Hippocampal formation (tissue), 2 donors: ENCODE results near the gene TMEM120A.
A peak's percentile ranks its signal among the peaks of the same experiment; 100 is the strongest.

Experiments
- DNase-seq, 2 donors: peaks; one replicate each; lab custom pipeline; 2025; lab: John Stamatoyannopoulos, UW

TMEM120A gene

DNA sequence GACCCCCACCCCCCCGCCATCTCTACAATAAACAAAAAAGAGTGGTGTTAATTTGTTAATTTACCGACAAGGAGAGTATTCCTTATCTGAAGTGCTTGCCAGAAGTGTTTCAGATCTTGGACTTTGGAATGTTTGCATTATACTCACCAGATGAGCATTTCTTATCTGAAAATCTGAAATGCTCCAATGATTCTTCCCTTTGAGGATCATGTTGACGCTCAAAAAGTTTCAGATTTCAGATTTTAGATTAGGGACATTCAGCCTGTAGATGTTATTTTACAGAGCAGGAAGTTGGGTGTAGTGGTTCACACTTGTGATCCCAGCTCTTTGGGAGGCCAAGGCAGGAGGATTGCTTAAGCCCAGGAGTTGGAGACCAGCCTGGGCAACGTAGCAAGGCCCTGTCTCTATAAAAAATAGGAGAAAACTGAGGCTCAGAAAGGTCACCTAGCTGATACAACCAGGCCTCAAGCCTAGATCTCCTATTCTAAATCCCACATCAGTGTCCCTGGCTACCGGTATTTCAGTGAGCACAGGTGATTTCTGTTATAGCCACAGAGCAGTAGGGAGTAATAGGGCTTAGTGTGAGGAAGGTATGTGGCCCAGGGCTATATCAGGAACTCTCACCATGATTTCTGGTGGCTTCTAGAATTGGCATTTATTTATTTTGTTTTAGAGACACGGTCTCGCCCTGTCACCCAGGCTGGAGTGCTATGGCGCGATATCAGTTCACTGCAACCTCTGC, 35.4 kb downstream of the TMEM120A start:
- DNase-seq: no peak

DNA sequence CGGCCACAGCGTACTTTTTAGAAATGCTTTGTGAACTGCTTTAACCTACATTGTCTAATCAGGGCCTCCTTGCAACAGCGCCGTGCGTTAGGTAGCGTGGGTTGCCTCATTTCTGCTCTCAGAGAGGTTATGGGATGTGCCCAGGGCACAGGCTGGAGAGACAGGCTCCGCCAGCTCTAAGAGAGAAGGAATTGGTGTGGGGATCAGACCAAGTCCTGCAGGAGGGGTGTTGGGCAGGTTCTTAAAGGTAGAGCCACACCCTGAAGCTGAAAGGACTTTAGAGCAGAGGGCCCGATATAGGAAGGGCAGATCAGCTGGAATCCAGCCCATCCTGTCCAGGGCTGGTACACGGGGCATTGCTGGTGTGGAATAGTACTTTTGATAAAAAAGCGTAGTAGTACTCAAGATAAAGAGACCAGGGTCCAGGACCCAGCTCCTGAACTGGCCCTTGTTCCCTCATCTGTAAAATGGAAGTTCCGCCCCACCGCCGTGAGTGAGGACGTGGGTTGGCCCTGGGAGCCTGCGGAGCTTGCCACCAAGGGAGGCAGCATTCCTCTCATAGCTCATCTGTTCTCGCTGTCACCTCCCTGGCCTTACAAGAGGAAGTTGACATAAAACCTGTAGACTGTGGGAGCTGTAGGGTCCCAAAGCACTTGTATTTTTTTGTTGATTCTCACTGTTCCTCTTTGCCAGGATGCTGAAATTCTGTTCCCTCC, 37.2 kb downstream of the TMEM120A start:
- no peak for DNase-seq

DNA sequence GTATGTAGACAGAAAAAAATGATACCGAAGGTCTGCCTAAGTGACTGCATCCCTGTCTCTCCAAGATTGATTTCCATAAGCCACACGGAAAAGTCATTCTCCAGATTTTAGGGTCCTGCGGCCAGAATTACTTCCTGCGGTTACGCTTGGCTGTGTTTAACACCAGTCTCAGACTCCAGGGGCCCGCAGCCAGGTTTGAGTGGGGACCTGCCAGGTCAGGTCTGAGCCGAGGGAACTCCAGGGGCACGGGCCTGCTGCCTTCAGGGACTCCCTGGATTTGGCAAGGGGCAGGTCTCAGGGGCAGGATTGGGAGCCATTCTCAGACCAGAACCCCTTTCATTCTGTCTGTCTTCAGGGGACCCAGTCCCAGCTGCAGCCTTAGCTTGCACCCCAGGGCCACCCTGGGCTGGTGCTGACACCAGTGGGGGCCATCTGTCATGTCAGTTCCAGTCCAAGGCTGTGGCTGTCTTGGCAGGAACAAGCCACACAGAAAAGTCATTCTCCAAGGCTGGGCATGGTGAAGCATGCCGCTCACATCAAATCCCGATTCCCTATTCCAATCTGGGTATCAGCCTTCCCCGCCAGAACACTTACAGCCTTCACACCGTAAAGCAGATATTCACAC, 39.0 kb downstream of the TMEM120A start:
- no peak for DNase-seq

DNA sequence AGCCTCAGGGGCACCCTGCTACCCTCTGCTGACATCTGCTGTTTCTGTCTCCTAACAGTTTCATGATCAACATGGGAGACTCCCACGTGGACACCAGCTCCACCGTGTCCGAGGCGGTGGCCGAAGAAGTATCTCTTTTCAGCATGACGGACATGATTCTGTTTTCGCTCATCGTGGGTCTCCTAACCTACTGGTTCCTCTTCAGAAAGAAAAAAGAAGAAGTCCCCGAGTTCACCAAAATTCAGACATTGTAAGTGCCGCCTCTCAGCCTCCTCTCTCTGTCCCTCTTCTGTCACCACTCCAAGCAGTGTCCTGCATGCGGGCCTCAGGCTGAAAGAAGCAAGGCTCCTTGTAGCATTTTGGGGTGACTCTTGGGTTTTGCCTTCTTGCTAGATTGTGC, 40.5 kb downstream of the TMEM120A start:
- DNase-seq: no peak

- DNase-seq: no peak
These were observed 41.0 kb downstream of the TMEM120A start for GRCh38 chr7:75953431-75953830.

DNA sequence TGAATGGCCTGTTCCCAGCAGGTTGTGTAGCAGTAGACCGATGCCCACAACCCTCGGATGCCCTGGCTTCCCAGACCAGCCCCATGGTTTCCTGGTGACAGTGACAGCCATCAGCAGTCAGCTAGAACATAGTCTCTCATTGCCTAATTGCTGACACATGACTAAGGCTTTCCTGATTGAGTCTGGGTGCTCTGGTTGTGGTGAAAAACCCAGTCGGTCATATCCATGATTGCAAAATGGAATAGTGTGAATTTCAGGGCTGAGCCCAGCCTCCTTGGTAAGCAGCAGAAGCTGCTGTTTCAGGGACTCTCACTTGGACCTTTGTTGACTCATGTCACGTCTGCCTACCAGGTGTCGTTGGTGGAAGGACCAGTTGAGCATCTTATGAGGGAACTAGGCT, 42.9 kb downstream of the TMEM120A start:
- DNase-seq: no peak

GRCh38 chr7:75950111-75950681, 44.2 kb downstream of the TMEM120A start:
- no peak for DNase-seq

- DNase-seq: no peak
These were observed 46.2 kb downstream of the TMEM120A start for GRCh38 chr7:75948179-75948578.

DNA sequence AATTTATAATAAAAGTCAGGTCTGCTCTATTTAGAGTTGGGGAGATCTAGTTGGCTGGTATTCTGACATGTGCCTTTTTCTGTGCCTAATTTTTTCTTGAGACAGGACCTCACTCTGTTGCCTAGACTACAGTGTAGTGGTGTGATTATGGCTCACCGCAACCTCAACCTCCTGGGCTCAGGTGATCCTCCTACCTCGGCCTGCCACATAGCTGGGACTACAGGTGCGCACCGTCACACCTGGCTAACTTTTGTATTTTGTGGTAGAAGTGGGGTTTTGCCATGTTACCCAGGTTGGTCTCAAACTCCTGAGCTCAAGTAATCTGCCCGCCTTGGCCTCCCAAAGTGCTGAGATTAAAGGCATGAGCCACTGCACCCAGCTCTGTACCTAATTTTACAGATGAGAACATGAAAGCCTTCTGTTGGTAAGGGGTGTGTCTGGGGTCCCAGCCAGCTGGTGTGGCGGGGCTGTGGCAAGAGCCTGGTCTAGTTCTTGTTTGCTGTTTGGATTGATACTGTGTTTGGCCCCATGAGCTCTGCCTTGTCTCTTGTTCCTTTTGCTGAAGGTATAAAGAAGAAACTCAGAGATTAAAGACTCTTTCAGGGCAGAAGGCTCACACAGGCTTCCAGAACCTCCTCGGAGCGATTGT, 48.1 kb downstream of the TMEM120A start:
- no peak for DNase-seq

GRCh38 chr7:75945297-75946168, 48.9 kb downstream of the TMEM120A start:
- no peak for DNase-seq

GRCh38 chr7:75944507-75944906, 49.9 kb downstream of the TMEM120A start:
- DNase-seq: no peak

DNA sequence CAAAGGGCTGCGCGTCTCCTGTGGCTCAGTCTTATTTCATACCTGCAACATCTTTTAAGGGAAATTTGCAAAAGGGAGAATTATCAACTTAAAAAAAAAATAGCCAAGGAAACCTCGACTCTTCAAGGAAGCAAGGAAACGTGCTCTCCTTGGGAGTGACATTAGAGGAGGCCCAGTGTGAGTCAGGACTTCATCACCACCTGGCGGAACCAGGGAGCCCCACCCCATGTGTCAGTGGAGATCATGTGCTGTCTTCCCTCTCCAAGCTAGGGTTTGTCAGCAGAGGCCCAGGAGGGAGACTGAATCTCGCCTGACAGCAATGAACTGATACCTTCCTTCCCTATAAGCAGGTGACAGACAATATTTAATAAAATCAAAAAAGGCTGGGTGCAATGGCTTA, 50.5 kb downstream of the TMEM120A start:
- DNase-seq: no peak

- no peak for DNase-seq
These were observed 55.5 kb downstream of the TMEM120A start for GRCh38 chr7:75938921-75939320.

DNA sequence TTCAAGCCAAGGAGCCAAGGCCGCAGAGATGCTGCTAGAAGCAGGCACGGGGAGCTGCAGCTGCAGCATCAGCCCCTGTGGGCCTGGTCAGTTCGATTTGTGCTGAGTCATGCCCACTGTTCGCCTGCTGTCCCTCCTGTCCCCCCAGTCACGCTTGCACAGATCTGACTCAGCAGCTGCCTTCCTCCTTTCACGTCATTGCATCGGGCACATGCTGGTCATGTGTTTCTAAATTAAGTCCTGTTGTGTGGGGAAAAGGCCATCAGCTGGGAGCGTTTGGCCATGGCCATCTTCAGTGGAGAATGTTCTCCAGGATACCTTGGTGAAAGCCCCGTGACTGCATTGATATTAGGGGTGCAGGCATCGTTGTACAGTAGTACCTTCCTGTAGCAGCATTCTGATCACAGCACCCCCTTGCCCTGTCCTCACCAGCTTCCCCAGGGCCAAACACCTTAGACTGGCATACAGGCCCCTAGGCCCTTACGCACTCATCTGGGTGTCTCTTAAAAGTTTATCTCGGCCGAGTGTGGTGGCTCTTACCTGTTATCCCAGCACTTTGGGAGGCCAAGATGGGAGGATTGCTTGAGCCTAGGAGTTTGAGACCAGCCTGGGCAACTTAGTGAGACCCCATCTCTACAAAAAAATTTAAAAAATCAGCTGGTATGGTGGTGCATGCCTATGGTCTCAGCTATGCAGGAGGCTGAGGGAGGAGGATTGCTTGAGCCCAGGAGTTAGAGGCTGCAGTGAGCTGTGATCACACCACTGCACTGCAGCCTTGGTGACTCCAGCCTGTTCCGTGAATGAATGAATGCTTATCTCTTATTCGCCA, 56.2 kb downstream of the TMEM120A start:
- peak; percentile 33 to 57 for DNase-seq
